H1 (cell line): ENCODE measurements around the gene HBEGF. TPM values are rescaled to one million over a fixed set of nuclear protein-coding genes. Genes with fewer than 3 reads are reported as not detected.
A peak's percentile ranks its signal among the peaks of the same experiment; 100 is the strongest.

Source experiments
- CTCF ChIA-PET: fragments of 300-600 bp; sonication (Branson Sonifier 250); formaldehyde crosslinking; loops from one replicate; lab custom pipeline; 2021; ENCODE audit not compliant: partially characterized antibody; lab: Charles Lee
- POLR2A ChIA-PET: fragments of 300-600 bp; sonication (Branson Sonifier 250); formaldehyde crosslinking; loops from one replicate; lab custom pipeline; 2021; ENCODE audit warnings: inconsistent platforms; ENCODE audit not compliant: partially characterized antibody; lab: Charles Lee
- DNase-seq, 2 experiments: peaks; one replicate each; pipeline versions ENCODE4 v3.0.0 to v3.0.0-alpha.2; 2010 to 2022; ENCODE audit warnings: low spot score in 2 of 2, low read depth in 1 of 2, mixed read lengths in 1 of 2
- FAIRE-seq: peaks from 2 replicates; lab custom pipeline; 2011; peaks lifted over from hg19 to GRCh38; lab: Jason Lieb, UNC
- H2AFZ ChIP-seq: 2 replicates; pipeline ENCODE4 v1.8.1; 2012; ENCODE audit warnings: low read length, inconsistent platforms
- H2AK5ac ChIP-seq: 2 replicates; pipeline ENCODE4 v1.6.1; 2013; ENCODE audit warnings: low read depth, low read length
- H2BK120ac ChIP-seq: replicated peaks from 2 replicates; pipeline ENCODE3; 2013; ENCODE audit warnings: low read depth, low read length, inconsistent platforms
- H2BK12ac ChIP-seq: 2 replicates; pipeline ENCODE4 v1.6.1; 2013; ENCODE audit warnings: low read depth, low read length
- H2BK15ac ChIP-seq: 2 replicates; pipeline ENCODE4 v1.6.1; 2013; ENCODE audit warnings: low read length
- H2BK20ac ChIP-seq: 2 replicates; pipeline ENCODE4 v1.6.1; 2013; ENCODE audit warnings: low read length
- H2BK5ac ChIP-seq: 2 replicates; pipeline ENCODE4 v1.6.1; 2013; ENCODE audit warnings: low read depth, low read length
- H3K14ac ChIP-seq: 2 replicates; pipeline ENCODE4 v1.6.1; 2013; ENCODE audit warnings: inconsistent platforms; ENCODE audit not compliant: insufficient read length
- H3K18ac ChIP-seq: 2 replicates; pipeline ENCODE4 v1.6.1; 2013; ENCODE audit warnings: low read length; ENCODE audit errors: extremely low read depth
- H3K23ac ChIP-seq: 2 replicates; pipeline ENCODE4 v1.6.1; 2013; ENCODE audit warnings: inconsistent platforms; ENCODE audit not compliant: insufficient read length
- H3K23me2 ChIP-seq: 2 replicates; pipeline ENCODE4 v1.6.1; 2013; ENCODE audit warnings: low read depth, low read length
- H3K27ac ChIP-seq: 2 replicates; pipeline ENCODE4 v1.6.1; 2011; ENCODE audit warnings: low read depth, low read length, inconsistent platforms
- H3K27me3 ChIP-seq, 4 experiments: replicated peaks in 1 of 4; 1 replicate in 1 of 4; 2 replicates in 3 of 4; pipeline versions ENCODE4 v1.6.1 to v1.8.1; 2011 to 2013; ENCODE audit warnings: low read length in 3 of 4, mild to moderate bottlenecking in 3 of 4, inconsistent platforms in 2 of 4, mixed read lengths in 2 of 4, moderate library complexity in 1 of 4; ENCODE audit not compliant: control insufficient read depth in 3 of 4, insufficient read depth in 3 of 4; ENCODE audit errors: extremely low read depth in 1 of 4
- H3K36me3 ChIP-seq, 4 experiments: 2 replicates each; pipeline versions ENCODE4 v1.6.1 to v1.8.1; 2011 to 2013; ENCODE audit warnings: mild to moderate bottlenecking in 4 of 4, low read length in 3 of 4, moderate library complexity in 2 of 4, control low read depth in 1 of 4, inconsistent platforms in 1 of 4; ENCODE audit not compliant: insufficient read depth in 4 of 4, control insufficient read depth in 2 of 4
- H3K4ac ChIP-seq: replicated peaks from 2 replicates; pipeline ENCODE3; 2013; ENCODE audit warnings: low read length, low read depth, mixed read lengths, inconsistent platforms; ENCODE audit not compliant: insufficient read length
- H3K4me1 ChIP-seq, 4 experiments: replicated peaks in 1 of 4; 1 replicate in 1 of 4; 2 replicates in 3 of 4; pipeline versions ENCODE4 v1.6.1 to v1.8.1; 2011 to 2013; ENCODE audit warnings: low read length in 3 of 4, inconsistent platforms in 2 of 4, mixed read lengths in 1 of 4; ENCODE audit not compliant: insufficient read depth in 4 of 4, control insufficient read depth in 3 of 4
- H3K4me2 ChIP-seq, 2 experiments: 2 replicates each; pipeline versions ENCODE4 v1.6.1 to v1.8.1; 2011 to 2013; ENCODE audit warnings: low read depth in 2 of 2, low read length in 2 of 2, control low read depth in 1 of 2, inconsistent platforms in 1 of 2, mild to moderate bottlenecking in 1 of 2; ENCODE audit not compliant: insufficient read depth in 1 of 2
- H3K4me3 ChIP-seq, 4 experiments: fragments of 200-600, 300-600 bp in 1 of 4; sonication (generic), shearing (Covaris generic), sonication (Bioruptor Twin) in 1 of 4; 2 replicates each; pipeline versions ENCODE4 v1.5.1 to v1.8.1; 2011 to 2016; ENCODE audit warnings: low read length in 4 of 4, low read depth in 3 of 4, control low read depth in 2 of 4, inconsistent platforms in 2 of 4, mild to moderate bottlenecking in 2 of 4, mixed read lengths in 1 of 4, moderate library complexity in 1 of 4; ENCODE audit not compliant: insufficient read depth in 2 of 4; ENCODE audit errors: extremely low read depth in 1 of 4
- H3K56ac ChIP-seq: replicated peaks from 2 replicates; pipeline ENCODE3; 2013; ENCODE audit warnings: low read depth, mild to moderate bottlenecking, mixed read lengths, low read length, inconsistent platforms; ENCODE audit not compliant: insufficient read length
- H3K79me1 ChIP-seq: 2 replicates; pipeline ENCODE4 v1.6.1; 2013; ENCODE audit warnings: low read depth, low read length, control low read depth
- H3K79me2 ChIP-seq, 2 experiments: 2 replicates each; pipeline versions ENCODE4 v1.6.1 to v1.8.1; 2012 to 2013; ENCODE audit warnings: low read length in 2 of 2, mild to moderate bottlenecking in 2 of 2, inconsistent platforms in 1 of 2; ENCODE audit not compliant: insufficient read depth in 2 of 2, control insufficient read depth in 1 of 2
- H3K9ac ChIP-seq, 4 experiments: replicated peaks in 1 of 4; 1 replicate in 1 of 4; 2 replicates in 3 of 4; pipeline versions ENCODE4 v1.6.1 to v1.8.1; 2011 to 2013; ENCODE audit warnings: low read depth in 3 of 4, low read length in 3 of 4, control low read depth in 2 of 4, mild to moderate bottlenecking in 2 of 4, moderate library complexity in 2 of 4, inconsistent platforms in 1 of 4; ENCODE audit errors: extremely low read depth in 1 of 4
- H3K9me3 ChIP-seq, 2 experiments: 2 replicates each; pipeline versions ENCODE4 v1.6.1 to v1.8.1; 2012 to 2013; ENCODE audit warnings: mild to moderate bottlenecking in 2 of 2, moderate library complexity in 2 of 2, control low read depth in 1 of 2, inconsistent platforms in 1 of 2, low read depth in 1 of 2, low read length in 1 of 2, mixed read lengths in 1 of 2; ENCODE audit not compliant: insufficient read depth in 2 of 2
- H4K20me1 ChIP-seq, 2 experiments: replicated peaks in 1 of 2; 2 replicates each; pipeline versions ENCODE3 to v1.8.1; 2011 to 2013; ENCODE audit warnings: inconsistent platforms in 2 of 2, low read length in 2 of 2, mild to moderate bottlenecking in 1 of 2; ENCODE audit not compliant: insufficient read depth in 2 of 2, control insufficient read depth in 1 of 2
- H4K5ac ChIP-seq: 2 replicates; pipeline ENCODE4 v1.6.1; 2013; ENCODE audit warnings: low read length, low read depth, mixed read lengths, inconsistent platforms; ENCODE audit not compliant: insufficient read length
- H4K8ac ChIP-seq: 2 replicates; pipeline ENCODE4 v1.8.0; 2013; ENCODE audit warnings: mild to moderate bottlenecking, moderate library complexity, low read length, inconsistent platforms; ENCODE audit not compliant: insufficient read depth; ENCODE audit errors: extremely low read depth
- H4K91ac ChIP-seq: replicated peaks from 2 replicates; pipeline ENCODE3; 2013; ENCODE audit warnings: low read length, mixed read lengths, inconsistent platforms; ENCODE audit not compliant: insufficient read length
- ASH2L ChIP-seq: fragments of 200-600, 300-600 bp; sonication (generic); IDR thresholded peaks from one replicate; pipeline ENCODE4 v1.7.1; 2017; ENCODE audit warnings: low read length
- BCL11A ChIP-seq, 2 experiments: IDR thresholded peaks; one replicate each; pipeline ENCODE4 v1.6.1; 2011; ENCODE audit warnings: low read depth in 2 of 2, low read length in 2 of 2, mild to moderate bottlenecking in 2 of 2
- BRCA1 ChIP-seq: IDR thresholded peaks from 2 replicates; pipeline ENCODE4 v1.6.1; 2012; ENCODE audit warnings: low read depth, low read length, improper control_type of control experiment
- CBX8 ChIP-seq: fragments of 300-800, 300-1000 bp; sonication (generic); IDR thresholded peaks from 2 replicates; pipeline ENCODE4 v1.7.1; 2016; ENCODE audit warnings: low read depth, low read length, borderline replicate concordance
- CEBPB ChIP-seq: IDR thresholded peaks from 2 replicates; pipeline ENCODE4 v1.6.1; 2012; ENCODE audit warnings: low read depth, low read length
- CTBP2 ChIP-seq: IDR thresholded peaks from 2 replicates; pipeline ENCODE4 v1.7.0; 2011; ENCODE audit warnings: borderline replicate concordance, mild to moderate bottlenecking, moderate library complexity, mixed read lengths, low read length; ENCODE audit not compliant: insufficient read depth, insufficient read length
- CTCF ChIP-seq, 3 experiments: IDR thresholded peaks; 1 replicate in 2 of 3; 2 replicates in 1 of 3; pipeline versions ENCODE4 v1.5.1 to v1.6.1; 2011; ENCODE audit warnings: low read length in 3 of 3, mild to moderate bottlenecking in 3 of 3, inconsistent platforms in 2 of 3, low read depth in 1 of 3, moderate library complexity in 1 of 3; ENCODE audit not compliant: insufficient read depth in 1 of 3; ENCODE audit errors: control extremely low read depth in 1 of 3
- MAFK ChIP-seq: IDR thresholded peaks from 2 replicates; pipeline ENCODE4 v1.6.1; 2012; ENCODE audit warnings: low read depth, mild to moderate bottlenecking, improper control_type of control experiment, low read length
- RNF2 ChIP-seq: fragments of 200-900, 300-1000 bp; sonication (generic); IDR thresholded peaks from 2 replicates; pipeline ENCODE4 v1.7.1; 2016; ENCODE audit warnings: borderline replicate concordance, low read depth, mild to moderate bottlenecking, antibody characterized with exemption, low read length; ENCODE audit not compliant: poor library complexity, severe bottlenecking; ENCODE audit errors: missing control alignments
- SUZ12 ChIP-seq: fragments of 200-600 bp; sonication (generic); IDR thresholded peaks from 2 replicates; pipeline ENCODE4 v1.6.1; 2012; ENCODE audit warnings: mild to moderate bottlenecking, inconsistent platforms, low read length, moderate library complexity, mixed read lengths
- YY1 ChIP-seq: IDR thresholded peaks from 2 replicates; pipeline ENCODE4 v1.6.1; 2011; ENCODE audit warnings: low read depth, mild to moderate bottlenecking, low read length
- WGBS, 2 experiments: shearing (Covaris generic) in 1 of 2; methylation state at CpG; one replicate each; pipeline versions ENCODE4 v1.1.6 to v1.1.7; 2013 to 2015; ENCODE audit warnings: low lambda C conversion rate in 2 of 2, mixed read lengths in 2 of 2, inconsistent platforms in 1 of 2, low coverage in 1 of 2, missing lambda C conversion rate in 1 of 2; ENCODE audit not compliant: insufficient replicate concordance in 2 of 2, insufficient coverage in 1 of 2, insufficient read length in 1 of 2; ENCODE audit errors: extremely low coverage in 1 of 2, missing lambda C conversion rate in 1 of 2; 5-methylcytosine and 5-hydroxymethylcytosine counted together
- polyA plus RNA-seq, 7 experiments: library from polyadenylated mRNA; depleted of rRNA in 3 of 7; stranded (reverse) in 5 of 7; unstranded in 2 of 7; fragments of >200 nt in 5 of 7; fragments of 200-250 nt in 2 of 7; gene quantifications; 1 replicate in 5 of 7; 2 replicates in 1 of 7; 4 replicates in 1 of 7; pipeline versions ENCODE4 v1.2.1 to v1.2.3, GENCODE V29; 2011 to 2013; ENCODE audit warnings: missing spikeins in 2 of 7, mixed read lengths in 2 of 7
- total RNA-seq: library from RNA; stranded (reverse); fragmentation: NEBNext Ultra II Directional; extraction: Animal tissue kit (Norgen Biotek cat#: 25700); gene quantifications from 2 replicates; pipeline ENCODE4 v1.2.1, GENCODE V29; 2021

Gene HBEGF
- total and polyA plus RNA-seq, 2 of the 8 experiments (the other 6 are each of a cell fraction or from before 2014, with no cell fraction given) = 2.4 to 2.5 TPM

GRCh38 chr5:140303966-140304365 is 42.4 kb downstream of the HBEGF start:
- no peaks in the 10 kb centered on the region for H4K20me1 ChIP-seq
- no peak overlapping the region for H3K9ac ChIP-seq
- no peak overlapping the region for H2AK5ac ChIP-seq
- H3K56ac ChIP-seq = no peak overlapping the region
- H3K79me1 ChIP-seq = no peaks in the 10 kb centered on the region
- POLR2A ChIA-PET = interaction anchor here (1.5 to 2.9 kb wide), 8 partner anchors 14 to 98 kb away, joined by 5 to 11 read pairs (median 8); partner anchors contain the start of gene ANKHD1
- H4K8ac ChIP-seq = peak overlapping the region; percentile 71; the same call in 1 of the 2 replicates
- H4K5ac ChIP-seq = no peak overlapping the region
- no peak overlapping the region for H3K23ac ChIP-seq
- no peak overlapping the region for H4K91ac ChIP-seq
- CTCF ChIA-PET = interaction anchor here (0.8 to 2.2 kb wide), 8 partner anchors 39 to 82 kb away, joined by 3 to 8 read pairs (median 4); partner anchors contain the start of gene HBEGF
- no peak overlapping the region for H3K14ac ChIP-seq
- peak overlapping the region; percentile 28 to 86; a peak in 2 of 4 replicates for H3K4me2 ChIP-seq
- no peak overlapping the region for H2BK15ac ChIP-seq
- no peaks in the 10 kb centered on the region for H3K27me3 ChIP-seq
- H3K18ac ChIP-seq = no peak overlapping the region
- peaks cover 0 to 2% (median under 1%) of the 10 kb centered on the region in 4 experiments; a peak in 3 of 8 replicates for H3K36me3 ChIP-seq
- H3K4me3 ChIP-seq = no peak overlapping the region
- no peak overlapping the region for H3K27ac ChIP-seq
- H3K4me1 ChIP-seq = no peaks in the 10 kb centered on the region
- FAIRE-seq (no peak), DNase-seq (no peak)
- no peak overlapping the region for H2BK20ac ChIP-seq
- H3K79me2 ChIP-seq = peaks cover 6 to 28% of the 10 kb centered on the region in 2 experiments; a peak in 3 of 4 replicates
- no peak overlapping the region for H3K4ac ChIP-seq
- H2AFZ ChIP-seq = no peak overlapping the region
- peaks cover 4% of the 10 kb centered on the region for H3K23me2 ChIP-seq
- H2BK120ac ChIP-seq = no peak overlapping the region
- H2BK5ac ChIP-seq = no peak overlapping the region
- H2BK12ac ChIP-seq = no peak overlapping the region
- 85% methylated on average over 15 of the region's 15 CpGs; no CpG with 5 or more reads in 1 of the 2 experiments for whole genome bisulfite sequencing, 2 experiments
- no peak for TF ChIP-seq CTCF (IDR thresholded peaks at IDR 0.05; ENCODE audit: control extremely low read depth in 1 of 3, insufficient read depth in 1 of 3, low read depth in 1 of 3, low read length in 3 of 3)
- TF ChIP-seq RNF2 = no peak
- TF ChIP-seq CBX8 = no peak
- TF ChIP-seq BCL11A (IDR thresholded peaks at IDR 0.05; ENCODE audit: low read depth in 2 of 2, low read length in 2 of 2) = no peak
- TF ChIP-seq BRCA1 = no peak
- no peak for TF ChIP-seq MAFK
- no peak for TF ChIP-seq SUZ12
- no peak for TF ChIP-seq ASH2L
- no peak for TF ChIP-seq YY1
- no peak for TF ChIP-seq CEBPB
- no peak for TF ChIP-seq CTBP2
- TF ChIP-seq, all 59 proteins: peak for 0
- no peaks in the 10 kb centered on the region for H3K9me3 ChIP-seq
